ENCODE results near the gene PICALM. TPM values are rescaled to one million over a fixed set of nuclear protein-coding genes. Genes with fewer than 3 reads are reported as not detected.
"Not testable (repeated sequence)": the region's sequence is repeated elsewhere in the genome, so short reads cannot be mapped to it uniquely, and the experiment has no call there.

Gene PICALM
- total RNA-seq, 2 donors from 2014 or later: 97.8 to 132 TPM

DNA sequence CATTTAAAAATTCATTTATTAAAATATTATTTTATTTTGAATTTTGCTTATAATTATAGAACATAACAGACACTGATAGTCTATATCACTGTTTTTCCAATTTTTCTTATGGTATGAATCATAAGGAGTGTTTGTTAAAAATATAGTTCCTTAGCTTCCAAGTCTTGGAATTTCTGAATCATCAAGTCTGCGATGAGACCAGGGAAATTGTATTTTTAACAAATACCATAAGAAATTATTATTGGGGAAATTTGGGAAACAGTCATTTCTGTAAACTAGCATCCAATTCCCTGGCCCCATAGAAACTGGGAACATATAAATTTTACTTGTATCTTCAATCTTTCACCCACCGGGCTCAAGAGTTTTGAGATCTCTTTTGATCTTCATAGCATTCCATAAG lies 38.0 kb upstream of the PICALM start:
- Histone ChIP-seq H3K36me3 (replicated peaks in 1 of 2; ENCODE audit: insufficient read depth in 1 of 2, low read depth in 2 of 2) (no peaks in the 10 kb centered on the region), H3K27me3 (no peaks in the 10 kb centered on the region), H3K9me3 (no peaks in the 10 kb centered on the region), H3K4me1 (no peaks in the 10 kb centered on the region), H3K27ac (no peak overlapping the region), H3K4me3 (no peak overlapping the region)
- ATAC-seq (no peak), DNase-seq (no peak)
- intact Hi-C loops (cut with DNase I): no loop called here
- no peak for TF ChIP-seq POLR2A (IDR thresholded peaks at IDR 0.05)
- TF ChIP-seq, protein P1, sequence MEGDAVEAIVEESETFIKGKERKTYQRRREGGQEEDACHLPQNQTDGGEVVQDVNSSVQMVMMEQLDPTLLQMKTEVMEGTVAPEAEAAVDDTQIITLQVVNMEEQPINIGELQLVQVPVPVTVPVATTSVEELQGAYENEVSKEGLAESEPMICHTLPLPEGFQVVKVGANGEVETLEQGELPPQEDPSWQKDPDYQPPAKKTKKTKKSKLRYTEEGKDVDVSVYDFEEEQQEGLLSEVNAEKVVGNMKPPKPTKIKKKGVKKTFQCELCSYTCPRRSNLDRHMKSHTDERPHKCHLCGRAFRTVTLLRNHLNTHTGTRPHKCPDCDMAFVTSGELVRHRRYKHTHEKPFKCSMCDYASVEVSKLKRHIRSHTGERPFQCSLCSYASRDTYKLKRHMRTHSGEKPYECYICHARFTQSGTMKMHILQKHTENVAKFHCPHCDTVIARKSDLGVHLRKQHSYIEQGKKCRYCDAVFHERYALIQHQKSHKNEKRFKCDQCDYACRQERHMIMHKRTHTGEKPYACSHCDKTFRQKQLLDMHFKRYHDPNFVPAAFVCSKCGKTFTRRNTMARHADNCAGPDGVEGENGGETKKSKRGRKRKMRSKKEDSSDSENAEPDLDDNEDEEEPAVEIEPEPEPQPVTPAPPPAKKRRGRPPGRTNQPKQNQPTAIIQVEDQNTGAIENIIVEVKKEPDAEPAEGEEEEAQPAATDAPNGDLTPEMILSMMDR (IDR thresholded peaks at IDR 0.05): no peak
- WGBS, 2 donors: 88 to 94% methylated on average over 2 of the region's 2 CpGs

DNA sequence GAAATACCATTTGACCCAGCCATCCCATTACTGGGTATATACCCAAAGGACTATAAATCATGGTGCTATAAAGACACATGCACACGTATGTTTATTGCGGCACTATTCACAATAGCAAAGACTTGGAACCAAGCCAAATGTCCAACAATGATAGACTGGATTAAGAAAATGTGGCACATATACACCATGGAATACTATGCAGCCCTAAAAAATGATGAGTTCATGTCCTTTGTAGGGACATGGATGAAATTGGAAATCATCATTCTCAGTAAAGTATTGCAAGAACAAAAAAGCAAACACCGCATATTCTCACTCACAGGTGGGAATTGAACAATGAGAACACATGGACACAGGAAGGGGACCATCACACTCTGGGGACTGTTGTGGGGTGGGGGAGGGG lies 37.1 kb upstream of the PICALM start:
- H3K4me1 ChIP-seq; H3K27me3 ChIP-seq; H3K27ac ChIP-seq; H3K36me3 ChIP-seq (replicated peaks in 1 of 2; ENCODE audit: insufficient read depth in 1 of 2, low read depth in 2 of 2); H3K4me3 ChIP-seq; H3K9me3 ChIP-seq; intact Hi-C loops (cut with DNase I); DNase-seq; ATAC-seq: not testable (repeated sequence)
- 80 to 97% methylated on average over 3 of the region's 3 CpGs for WGBS, 2 donors

DNA sequence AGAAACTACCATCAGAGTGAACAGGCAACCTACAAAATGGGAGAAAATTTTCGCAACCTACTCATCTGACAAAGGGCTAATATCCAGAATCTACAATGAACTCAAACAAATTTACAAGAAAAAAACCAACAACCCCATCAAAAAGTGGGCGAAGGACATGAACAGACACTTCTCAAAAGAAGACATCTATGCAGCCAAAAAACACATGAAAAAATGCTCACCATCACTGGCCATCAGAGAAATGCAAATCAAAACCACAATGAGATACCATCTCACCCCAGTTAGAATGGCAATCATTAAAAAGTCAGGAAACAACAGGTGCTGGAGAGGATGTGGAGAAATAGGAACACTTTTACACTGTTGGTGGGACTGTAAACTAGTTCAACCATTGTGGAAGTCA lies 36.7 kb upstream of the PICALM start:
- H3K9me3 ChIP-seq; intact Hi-C loops (cut with DNase I); H3K36me3 ChIP-seq (replicated peaks in 1 of 2; ENCODE audit: insufficient read depth in 1 of 2, low read depth in 2 of 2); H3K4me3 ChIP-seq; H3K27me3 ChIP-seq; DNase-seq; H3K27ac ChIP-seq; ATAC-seq; H3K4me1 ChIP-seq: not testable (repeated sequence)
- 100% methylated on average over 1 of the region's 2 CpGs; no CpG with 5 or more reads in 1 of the 2 donors for WGBS, 2 donors

DNA sequence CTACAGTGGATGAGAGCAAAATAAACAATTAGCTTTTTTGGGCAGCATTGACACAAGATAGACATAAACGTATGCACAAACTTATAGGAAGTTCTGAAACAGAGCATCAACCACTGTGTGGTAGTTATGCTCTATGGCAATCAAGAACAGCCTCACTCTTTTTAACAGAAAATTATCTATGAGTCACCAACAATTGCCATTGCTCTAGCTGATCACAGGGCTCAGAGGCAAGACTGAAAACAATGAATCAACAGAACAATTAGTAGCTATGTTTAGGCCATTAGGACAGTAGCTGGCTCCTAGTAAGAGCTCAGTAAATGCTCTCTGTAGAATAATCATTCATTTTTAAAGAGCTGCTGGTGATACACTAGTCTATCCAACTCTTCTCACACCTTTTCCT lies 34.9 kb upstream of the PICALM start:
- no peaks in the 10 kb centered on the region for H3K27me3 ChIP-seq
- no peak for TF ChIP-seq POLR2A (IDR thresholded peaks at IDR 0.05)
- TF ChIP-seq, protein P1 (IDR thresholded peaks at IDR 0.05): no peak
- ATAC-seq: no peak
- no peak overlapping the region for H3K4me3 ChIP-seq
- H3K9me3 ChIP-seq: no peaks in the 10 kb centered on the region
- H3K36me3 ChIP-seq (replicated peaks in 1 of 2; ENCODE audit: insufficient read depth in 1 of 2, low read depth in 2 of 2): no peaks in the 10 kb centered on the region
- intact Hi-C loops (cut with DNase I): no loop called here
- H3K4me1 ChIP-seq: no peaks in the 10 kb centered on the region
- no peak overlapping the region for H3K27ac ChIP-seq
- WGBS, 2 donors: 41 to 48% methylated on average over 1 of the region's 1 CpG
- DNase-seq: no peak

DNA sequence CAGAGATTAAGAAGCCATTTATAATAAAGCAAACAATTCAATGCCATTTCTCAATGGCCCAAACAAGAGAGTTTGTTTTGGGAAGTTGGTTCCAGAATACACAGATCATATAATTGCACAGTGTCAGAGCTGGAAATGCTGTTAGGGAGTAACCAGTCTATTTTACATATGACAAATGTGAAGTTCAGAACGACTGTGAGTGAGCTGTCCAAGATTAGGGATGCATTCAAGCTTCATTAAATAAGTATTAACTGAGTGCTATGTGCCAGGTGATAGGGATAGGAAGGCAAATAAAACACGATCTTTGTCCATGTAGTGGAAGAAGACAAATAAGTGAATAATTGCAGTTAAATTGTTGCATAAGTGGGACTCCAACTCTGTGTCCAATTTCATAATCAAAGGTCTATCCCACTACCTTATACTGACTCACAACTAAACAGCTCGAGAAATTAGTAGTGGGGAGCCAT lies 33.1 kb upstream of the PICALM start:
- H3K4me1 ChIP-seq: no peaks in the 10 kb centered on the region
- no peak for TF ChIP-seq POLR2A (IDR thresholded peaks at IDR 0.05)
- TF ChIP-seq, protein P1 (IDR thresholded peaks at IDR 0.05): no peak
- no peak overlapping the region for H3K27ac ChIP-seq
- no peaks in the 10 kb centered on the region for H3K27me3 ChIP-seq
- intact Hi-C loops (cut with DNase I): no loop called here
- 27 to 38% methylated on average over 3 of the region's 3 CpGs for WGBS, 2 donors
- DNase-seq (no peak), ATAC-seq (no peak)
- H3K9me3 ChIP-seq: no peaks in the 10 kb centered on the region
- no peak overlapping the region for H3K4me3 ChIP-seq
- no peaks in the 10 kb centered on the region for H3K36me3 ChIP-seq (replicated peaks in 1 of 2; ENCODE audit: insufficient read depth in 1 of 2, low read depth in 2 of 2)

DNA sequence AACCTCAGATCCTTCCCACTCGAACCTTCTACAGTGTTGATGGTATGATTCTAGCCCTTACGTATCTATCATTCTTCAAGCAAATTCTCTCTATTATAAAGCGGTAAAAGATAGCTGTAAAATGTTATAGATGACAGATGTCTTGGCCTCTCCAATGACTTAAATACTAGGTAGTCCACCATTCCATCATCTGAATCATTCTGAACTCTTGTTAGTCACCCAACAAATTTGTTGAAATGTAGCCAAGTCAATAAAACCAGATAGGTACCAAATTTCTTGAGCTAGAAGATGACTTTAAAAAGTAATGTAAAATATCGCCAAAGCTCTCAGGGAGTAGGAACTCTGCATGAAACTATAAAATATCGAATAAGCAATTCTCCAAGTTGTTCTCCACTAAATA lies 32.6 kb upstream of the PICALM start:
- H3K36me3 ChIP-seq (replicated peaks in 1 of 2; ENCODE audit: insufficient read depth in 1 of 2, low read depth in 2 of 2): no peaks in the 10 kb centered on the region
- H3K9me3 ChIP-seq: no peaks in the 10 kb centered on the region
- H3K27ac ChIP-seq: no peak overlapping the region
- intact Hi-C loops (cut with DNase I): no loop called here
- no peak overlapping the region for H3K4me3 ChIP-seq
- TF ChIP-seq, protein P1 (IDR thresholded peaks at IDR 0.05): no peak
- no peak for TF ChIP-seq POLR2A (IDR thresholded peaks at IDR 0.05)
- no peak for DNase-seq
- WGBS, 2 donors: 86 to 89% methylated on average over 5 of the region's 5 CpGs
- no peaks in the 10 kb centered on the region for H3K27me3 ChIP-seq
- no peaks in the 10 kb centered on the region for H3K4me1 ChIP-seq
- ATAC-seq: no peak
